ENCODE data around the gene HOXB1. TPM values are rescaled to one million over a fixed set of nuclear protein-coding genes. Genes with fewer than 3 reads are reported as not detected.

HOXB1 gene
- polyA plus RNA-seq, 1 experiment: not detected

GRCh38 chr17:48504953-48505352 is 25.9 kb downstream of the HOXB1 start:
- no peak for DNase-seq (ENCODE audit: low read depth)
- ChIA-PET POLR2A (no interaction called here), CTCF (interaction anchor here (1.0 to 3.6 kb wide), 5 partner anchors 12 to 152 kb away, joined by 3 to 18 read pairs (median 8); no protein-coding TSS in a partner anchor)
- no peak overlapping the region for H3K4me3 ChIP-seq (ENCODE audit: low read depth, low read length)
- no peaks in the 10 kb centered on the region for H3K36me3 ChIP-seq (ENCODE audit: control insufficient read depth, insufficient read depth, low read length)
- H3K27me3 ChIP-seq (ENCODE audit: control insufficient read depth, insufficient read depth, low read length): peaks cover 2% of the 10 kb centered on the region; the same call in 1 of the 2 replicates
- no peak for TF ChIP-seq CTCF (IDR thresholded peaks at IDR 0.05; ENCODE audit: insufficient read depth, low read depth, low read length)

GRCh38 chr17:48503747-48504146 is 27.1 kb downstream of the HOXB1 start:
- POLR2A ChIA-PET: no interaction called here
- H3K4me3 ChIP-seq (ENCODE audit: low read depth, low read length): no peak overlapping the region
- no peaks in the 10 kb centered on the region for H3K36me3 ChIP-seq (ENCODE audit: control insufficient read depth, insufficient read depth, low read length)
- no peak for TF ChIP-seq CTCF (IDR thresholded peaks at IDR 0.05; ENCODE audit: insufficient read depth, low read depth, low read length)
- H3K27me3 ChIP-seq (ENCODE audit: control insufficient read depth, insufficient read depth, low read length): peaks cover 2% of the 10 kb centered on the region; the same call in 1 of the 2 replicates
- DNase-seq (ENCODE audit: low read depth): no peak
- CTCF ChIA-PET: interaction anchor here (0.8 to 2.1 kb wide), 5 partner anchors 9 to 19 kb away, joined by 3 to 10 read pairs (median 5); no protein-coding TSS in a partner anchor

- TF ChIP-seq CTCF (IDR thresholded peaks at IDR 0.05; ENCODE audit: insufficient read depth, low read depth, low read length): no peak
- no peak overlapping the region for H3K4me3 ChIP-seq (ENCODE audit: low read depth, low read length)
- DNase-seq (ENCODE audit: low read depth): no peak
- no peaks in the 10 kb centered on the region for H3K36me3 ChIP-seq (ENCODE audit: control insufficient read depth, insufficient read depth, low read length)
- ChIA-PET POLR2A (no interaction called here), CTCF (interaction anchor here (1.2 to 2.1 kb wide), 3 partner anchors 8 to 20 kb away, joined by 5 to 10 read pairs (median 8); no protein-coding TSS in a partner anchor)
- H3K27me3 ChIP-seq (ENCODE audit: control insufficient read depth, insufficient read depth, low read length): peaks cover 2% of the 10 kb centered on the region; the same call in 1 of the 2 replicates
These were observed 27.9 kb downstream of the HOXB1 start for GRCh38 chr17:48502901-48503300.

GRCh38 chr17:48502312-48502711 is 28.5 kb downstream of the HOXB1 start:
- CTCF ChIA-PET: no interaction called here

More at GRCh38 chr17:48502312-48502711, 28.5 kb downstream of the HOXB1 start:
- POLR2A ChIA-PET: no interaction called here
- Histone ChIP-seq H3K4me3 (ENCODE audit: low read depth, low read length) (no peak overlapping the region), H3K36me3 (ENCODE audit: control insufficient read depth, insufficient read depth, low read length) (no peaks in the 10 kb centered on the region), H3K27me3 (ENCODE audit: control insufficient read depth, insufficient read depth, low read length) (peaks cover 2% of the 10 kb centered on the region; the same call in 1 of the 2 replicates)
- TF ChIP-seq CTCF (IDR thresholded peaks at IDR 0.05; ENCODE audit: insufficient read depth, low read depth, low read length): no peak
- no peak for DNase-seq (ENCODE audit: low read depth)

All from BJ (cell line).